WTC11 (cell line): Measurements from ENCODE around the gene COQ7. TPM values are rescaled to one million over a fixed set of nuclear protein-coding genes. Genes with fewer than 3 reads are reported as not detected.

Experiments
- ATAC-seq: fragments of 200-7000 bp; cut with Tn5 transposase; 2 replicates; pipeline ENCODE4 v1.10.0; 2021; ENCODE audit warnings: mild to moderate bottlenecking, moderate library complexity
- CTCF ChIA-PET: fragments of 300-600 bp; sonication (Branson Sonifier 250); formaldehyde crosslinking; loops from one replicate; lab custom pipeline; 2021; ENCODE audit warnings: antibody characterized with exemption; lab: Charles Lee
- POLR2A ChIA-PET: fragments of 350-600 bp; sonication (Branson Sonifier 250); formaldehyde crosslinking; loops from one replicate; lab custom pipeline; 2021; ENCODE audit warnings: antibody characterized with exemption; lab: Charles Lee
- DNase-seq: peaks from one replicate; pipeline ENCODE4 v3.0.0; 2021; ENCODE audit warnings: low spot score
- H3K27ac Mint-ChIP-seq: 2 replicates; pipeline ENCODE4 v1.8.0; 2021; ENCODE audit warnings: mixed read lengths
- H3K27me3 Mint-ChIP-seq: 2 replicates; pipeline ENCODE4 v1.8.0; 2021; ENCODE audit warnings: low read depth, mild to moderate bottlenecking, moderate library complexity, mixed read lengths
- H3K36me3 Mint-ChIP-seq: 2 replicates; pipeline ENCODE4 v1.8.0; 2021; ENCODE audit warnings: mixed read lengths
- H3K4me1 Mint-ChIP-seq: 2 replicates; pipeline ENCODE4 v1.8.0; 2022; ENCODE audit warnings: mixed read lengths
- H3K4me3 Mint-ChIP-seq: 2 replicates; pipeline ENCODE4 v1.8.0; 2021; ENCODE audit warnings: mild to moderate bottlenecking, moderate library complexity, mixed read lengths
- H3K9me3 Mint-ChIP-seq: 2 replicates; pipeline ENCODE4 v1.8.0; 2021; ENCODE audit warnings: mixed read lengths
- ATF1 ChIP-seq: sonication (generic); formaldehyde crosslinking; IDR thresholded peaks from 2 replicates; pipeline ENCODE4 v1.8.1; 2023; ENCODE audit warnings: mild to moderate bottlenecking, moderate library complexity, missing genetic modification reagents
- CBFB ChIP-seq: sonication (generic); formaldehyde crosslinking; IDR thresholded peaks from 2 replicates; pipeline ENCODE4 v1.8.1; 2022; ENCODE audit warnings: mild to moderate bottlenecking, low read depth, missing genetic modification reagents
- CREM ChIP-seq: sonication (generic); formaldehyde crosslinking; IDR thresholded peaks from 2 replicates; pipeline ENCODE4 v1.8.1; 2022; ENCODE audit warnings: mild to moderate bottlenecking, missing genetic modification reagents, moderate library complexity
- E2F4 ChIP-seq: sonication (generic); formaldehyde crosslinking; IDR thresholded peaks from 2 replicates; pipeline ENCODE4 v1.8.1; 2022; ENCODE audit warnings: low read depth, mild to moderate bottlenecking, moderate library complexity, missing genetic modification reagents, borderline replicate concordance
- ESRRA ChIP-seq: sonication (generic); formaldehyde crosslinking; IDR thresholded peaks from 2 replicates; pipeline ENCODE4 v1.8.1; 2022; ENCODE audit warnings: mild to moderate bottlenecking, missing genetic modification reagents, borderline replicate concordance
- FOXK1 ChIP-seq: sonication (generic); formaldehyde crosslinking; IDR thresholded peaks from 2 replicates; pipeline ENCODE4 v1.8.0; 2022; ENCODE audit warnings: mild to moderate bottlenecking, moderate library complexity, missing genetic modification reagents
- TCF7 ChIP-seq: sonication (generic); formaldehyde crosslinking; IDR thresholded peaks from 2 replicates; pipeline ENCODE4 v1.8.0; 2022; ENCODE audit warnings: mild to moderate bottlenecking, low read depth, missing genetic modification reagents, moderate library complexity
- ZMAT4 ChIP-seq: fragments of 250-450 bp; sonication (Bioruptor Pico); IDR thresholded peaks from 2 replicates; pipeline ENCODE4 v1.9.0; 2021; ENCODE audit warnings: mild to moderate bottlenecking
- ZNF416 ChIP-seq: fragments of 250-450 bp; sonication (Bioruptor Pico); IDR thresholded peaks from 2 replicates; pipeline ENCODE4 v1.9.0; 2021; ENCODE audit warnings: mild to moderate bottlenecking, inconsistent platforms
- ZNF532 ChIP-seq: fragments of 250-450 bp; sonication (Bioruptor Pico); IDR thresholded peaks from 2 replicates; pipeline ENCODE4 v1.9.0; 2021; ENCODE audit warnings: mild to moderate bottlenecking, borderline replicate concordance
- total RNA-seq: library from RNA; stranded (reverse); gene quantifications from 3 replicates; pipeline ENCODE4 v1.2.3, GENCODE V29; 2021
- TF ChIP-seq, protein P1 (sequence below): sonication (generic); formaldehyde crosslinking; IDR thresholded peaks from 2 replicates; pipeline ENCODE4 v1.8.1; 2023; ENCODE audit warnings: mild to moderate bottlenecking, missing genetic modification reagents, borderline replicate concordance
- TF ChIP-seq, protein P2 (sequence below): sonication (generic); formaldehyde crosslinking; IDR thresholded peaks from 2 replicates; pipeline ENCODE4 v1.8.1; 2023; ENCODE audit warnings: mild to moderate bottlenecking, missing genetic modification reagents, moderate library complexity
- TF ChIP-seq, protein P3 (sequence below): sonication (generic); formaldehyde crosslinking; IDR thresholded peaks from 2 replicates; pipeline ENCODE4 v1.8.1; 2022; ENCODE audit warnings: missing genetic modification reagents, borderline replicate concordance

COQ7 gene
- total RNA-seq, 1 experiment from 2014 or later, result 20.7 TPM

GRCh38 chr16:19033761-19034160, 33.7 kb upstream of the COQ7 start (continued):
- TF ChIP-seq ZNF416 (CRISPR knock-in tag), result no peak
- TF ChIP-seq ATF1 (CRISPR knock-in tag), result no peak
- TF ChIP-seq, protein P1, sequence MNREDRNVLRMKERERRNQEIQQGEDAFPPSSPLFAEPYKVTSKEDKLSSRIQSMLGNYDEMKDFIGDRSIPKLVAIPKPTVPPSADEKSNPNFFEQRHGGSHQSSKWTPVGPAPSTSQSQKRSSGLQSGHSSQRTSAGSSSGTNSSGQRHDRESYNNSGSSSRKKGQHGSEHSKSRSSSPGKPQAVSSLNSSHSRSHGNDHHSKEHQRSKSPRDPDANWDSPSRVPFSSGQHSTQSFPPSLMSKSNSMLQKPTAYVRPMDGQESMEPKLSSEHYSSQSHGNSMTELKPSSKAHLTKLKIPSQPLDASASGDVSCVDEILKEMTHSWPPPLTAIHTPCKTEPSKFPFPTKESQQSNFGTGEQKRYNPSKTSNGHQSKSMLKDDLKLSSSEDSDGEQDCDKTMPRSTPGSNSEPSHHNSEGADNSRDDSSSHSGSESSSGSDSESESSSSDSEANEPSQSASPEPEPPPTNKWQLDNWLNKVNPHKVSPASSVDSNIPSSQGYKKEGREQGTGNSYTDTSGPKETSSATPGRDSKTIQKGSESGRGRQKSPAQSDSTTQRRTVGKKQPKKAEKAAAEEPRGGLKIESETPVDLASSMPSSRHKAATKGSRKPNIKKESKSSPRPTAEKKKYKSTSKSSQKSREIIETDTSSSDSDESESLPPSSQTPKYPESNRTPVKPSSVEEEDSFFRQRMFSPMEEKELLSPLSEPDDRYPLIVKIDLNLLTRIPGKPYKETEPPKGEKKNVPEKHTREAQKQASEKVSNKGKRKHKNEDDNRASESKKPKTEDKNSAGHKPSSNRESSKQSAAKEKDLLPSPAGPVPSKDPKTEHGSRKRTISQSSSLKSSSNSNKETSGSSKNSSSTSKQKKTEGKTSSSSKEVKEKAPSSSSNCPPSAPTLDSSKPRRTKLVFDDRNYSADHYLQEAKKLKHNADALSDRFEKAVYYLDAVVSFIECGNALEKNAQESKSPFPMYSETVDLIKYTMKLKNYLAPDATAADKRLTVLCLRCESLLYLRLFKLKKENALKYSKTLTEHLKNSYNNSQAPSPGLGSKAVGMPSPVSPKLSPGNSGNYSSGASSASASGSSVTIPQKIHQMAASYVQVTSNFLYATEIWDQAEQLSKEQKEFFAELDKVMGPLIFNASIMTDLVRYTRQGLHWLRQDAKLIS, result no peak
- TF ChIP-seq FOXK1 (CRISPR knock-in tag), result no peak

GRCh38 chr16:19040400-19040799, 27.0 kb upstream of the COQ7 start:
- Mint-ChIP-seq H3K36me3 (peaks cover 6% of the 10 kb centered on the region; the same call in 1 of the 2 replicates), H3K4me3 (no peak overlapping the region), H3K27ac (no peak overlapping the region), H3K9me3 (peaks cover 11% of the 10 kb centered on the region), H3K27me3 (no peaks in the 10 kb centered on the region; the same call in 1 of the 2 replicates), H3K4me1 (no peaks in the 10 kb centered on the region)
- no peak for DNase-seq
- ChIA-PET CTCF (interaction anchor here (0.6 kb wide), 1 partner anchor 267 kb away, joined by 4 read pairs; no protein-coding TSS in a partner anchor), POLR2A (no interaction called here)
- no peak for ATAC-seq
- TF ChIP-seq TCF7 (no peak), ESRRA (CRISPR knock-in tag) (no peak), ZNF532 (CRISPR knock-in tag) (no peak)

DNA sequence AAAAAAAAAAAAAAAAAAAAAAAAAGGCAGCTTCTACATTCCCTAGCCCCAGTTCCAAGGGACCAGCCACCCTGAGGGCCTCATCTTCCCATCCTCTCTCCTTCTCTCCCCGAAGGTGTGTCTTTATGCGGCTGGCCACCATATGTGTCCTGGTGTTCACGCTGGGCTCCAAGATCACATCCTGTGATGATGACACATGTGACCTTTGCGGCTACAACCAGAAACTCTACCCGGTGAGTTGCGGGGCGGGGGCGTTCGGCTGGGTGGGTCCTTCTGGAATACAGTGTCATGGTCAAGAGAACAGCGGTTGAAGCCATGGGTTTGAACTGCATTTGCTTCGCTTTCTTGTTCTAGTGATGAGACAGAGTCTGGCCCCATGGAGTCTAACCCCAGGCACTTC, 22.6 kb upstream of the COQ7 start:
- Mint-ChIP-seq H3K4me1 (no peaks in the 10 kb centered on the region), H3K36me3 (peaks cover 3% of the 10 kb centered on the region; the same call in 1 of the 2 replicates), H3K9me3 (no peaks in the 10 kb centered on the region), H3K4me3 (no peak overlapping the region), H3K27ac (no peak overlapping the region), H3K27me3 (no peaks in the 10 kb centered on the region)
- ChIA-PET POLR2A (no interaction called here), CTCF (no interaction called here)
- TF ChIP-seq, protein P2, sequence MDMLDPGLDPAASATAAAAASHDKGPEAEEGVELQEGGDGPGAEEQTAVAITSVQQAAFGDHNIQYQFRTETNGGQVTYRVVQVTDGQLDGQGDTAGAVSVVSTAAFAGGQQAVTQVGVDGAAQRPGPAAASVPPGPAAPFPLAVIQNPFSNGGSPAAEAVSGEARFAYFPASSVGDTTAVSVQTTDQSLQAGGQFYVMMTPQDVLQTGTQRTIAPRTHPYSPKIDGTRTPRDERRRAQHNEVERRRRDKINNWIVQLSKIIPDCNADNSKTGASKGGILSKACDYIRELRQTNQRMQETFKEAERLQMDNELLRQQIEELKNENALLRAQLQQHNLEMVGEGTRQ (CRISPR knock-in tag), result no peak
- TF ChIP-seq ZMAT4 (CRISPR knock-in tag), result no peak
- TF ChIP-seq CREM, result no peak
- TF ChIP-seq CBFB (CRISPR knock-in tag), result no peak
- TF ChIP-seq E2F4 (CRISPR knock-in tag), result no peak
- TF ChIP-seq, protein P3, sequence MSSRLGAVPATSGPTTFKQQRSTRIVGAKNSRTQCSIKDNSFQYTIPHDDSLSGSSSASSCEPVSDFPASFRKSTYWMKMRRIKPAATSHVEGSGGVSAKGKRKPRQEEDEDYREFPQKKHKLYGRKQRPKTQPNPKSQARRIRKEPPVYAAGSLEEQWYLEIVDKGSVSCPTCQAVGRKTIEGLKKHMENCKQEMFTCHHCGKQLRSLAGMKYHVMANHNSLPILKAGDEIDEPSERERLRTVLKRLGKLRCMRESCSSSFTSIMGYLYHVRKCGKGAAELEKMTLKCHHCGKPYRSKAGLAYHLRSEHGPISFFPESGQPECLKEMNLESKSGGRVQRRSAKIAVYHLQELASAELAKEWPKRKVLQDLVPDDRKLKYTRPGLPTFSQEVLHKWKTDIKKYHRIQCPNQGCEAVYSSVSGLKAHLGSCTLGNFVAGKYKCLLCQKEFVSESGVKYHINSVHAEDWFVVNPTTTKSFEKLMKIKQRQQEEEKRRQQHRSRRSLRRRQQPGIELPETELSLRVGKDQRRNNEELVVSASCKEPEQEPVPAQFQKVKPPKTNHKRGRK (CRISPR knock-in tag), result no peak
- no peak for ATAC-seq
- no peak for DNase-seq
